B cell (primary cell): Measurements from ENCODE around the gene CNMD. TPM values are rescaled to one million over a fixed set of nuclear protein-coding genes. Genes with fewer than 3 reads are reported as not detected.

ENCODE experiments used
- ATAC-seq: fragments of 200-7000 bp; cut with Tn5 transposase; one replicate; pipeline ENCODE4 v1.10.0; 2021; ENCODE audit warnings: low read depth, mild to moderate bottlenecking, moderate number of reproducible peaks, moderate library complexity
- CTCF ChIA-PET: fragments of 350-600 bp; sonication (Branson Sonifier 250); formaldehyde crosslinking; loops from one replicate; lab custom pipeline; 2021; ENCODE audit warnings: antibody characterized with exemption, inconsistent platforms; lab: Charles Lee
- POLR2A ChIA-PET: fragments of 350-600 bp; sonication (Branson Sonifier 250); formaldehyde crosslinking; loops from one replicate; lab custom pipeline; 2021; ENCODE audit warnings: antibody characterized with exemption; lab: Charles Lee
- DNase-seq: peaks from one replicate; pipeline ENCODE4 v3.0.0; 2013
- H2AFZ ChIP-seq: 2 replicates; pipeline ENCODE4 v1.6.1; 2012; ENCODE audit warnings: mild to moderate bottlenecking, low read depth, low read length; ENCODE audit not compliant: insufficient read depth, poor library complexity, severe bottlenecking
- H3K27ac ChIP-seq, 2 donors: 1 replicate in 1 of 2; 2 replicates in 1 of 2; pipeline ENCODE4 v1.5.1; 2012 to 2013; ENCODE audit warnings: low read length in 2 of 2, mild to moderate bottlenecking in 2 of 2, moderate library complexity in 1 of 2
- H3K27me3 ChIP-seq, 4 experiments: fragments of 200-600 bp in 1 of 4; sonication (generic) in 1 of 4; replicated peaks in 1 of 4; 1 replicate in 2 of 4; 2 replicates in 2 of 4; pipeline versions ENCODE4 v1.6.1 to v1.7.0; 2013 to 2016; ENCODE audit warnings: low read length in 3 of 4, mild to moderate bottlenecking in 2 of 4, mixed read lengths in 1 of 4, moderate library complexity in 1 of 4; ENCODE audit not compliant: insufficient read depth in 4 of 4, control insufficient read depth in 3 of 4; ENCODE audit errors: control extremely low read depth in 1 of 4
- H3K36me3 ChIP-seq, 2 experiments: replicated peaks in 1 of 2; 1 replicate in 1 of 2; 2 replicates in 1 of 2; pipeline versions ENCODE4 v1.6.1 to v1.7.1; 2013; ENCODE audit warnings: low read length in 1 of 2; ENCODE audit not compliant: insufficient read depth in 2 of 2, control insufficient read depth in 1 of 2; ENCODE audit errors: control extremely low read depth in 1 of 2, extremely low read depth in 1 of 2
- H3K4me1 ChIP-seq, 2 donors: fragments of 200-600 bp in 1 of 2; sonication (generic) in 1 of 2; 1 replicate in 1 of 2; 2 replicates in 1 of 2; pipeline versions ENCODE4 v1.5.1 to v1.6.1; 2013 to 2017; ENCODE audit warnings: low read length in 2 of 2; ENCODE audit not compliant: control insufficient read depth in 2 of 2, insufficient read depth in 2 of 2
- H3K4me2 ChIP-seq: replicated peaks from 2 replicates; pipeline ENCODE3; 2012; ENCODE audit warnings: mild to moderate bottlenecking, low read depth, low read length; ENCODE audit not compliant: poor library complexity, severe bottlenecking
- H3K4me3 ChIP-seq, 5 experiments: fragments of 200-600 bp in 1 of 5; sonication (generic) in 1 of 5; 1 replicate in 3 of 5; 2 replicates in 2 of 5; pipeline versions ENCODE4 v1.5.1 to v1.7.0; 2011 to 2016; ENCODE audit warnings: low read length in 4 of 5, mild to moderate bottlenecking in 4 of 5, low read depth in 2 of 5, control low read depth in 1 of 5, moderate library complexity in 1 of 5; ENCODE audit not compliant: insufficient read depth in 1 of 5; ENCODE audit errors: control extremely low read depth in 1 of 5, extremely low read depth in 1 of 5
- H3K79me2 ChIP-seq: fragments of 200-600 bp; sonication (generic); one replicate; pipeline ENCODE4 v1.6.0; 2016; ENCODE audit warnings: low read length; ENCODE audit not compliant: control insufficient read depth, insufficient read depth
- H3K9ac ChIP-seq: fragments of 200-600 bp; sonication (generic); 2 replicates; pipeline ENCODE4 v1.6.1; 2017; ENCODE audit warnings: mild to moderate bottlenecking, low read length, moderate library complexity
- H3K9me3 ChIP-seq, 3 donors: one replicate each; pipeline versions ENCODE4 v1.6.1 to v1.7.1; 2013; ENCODE audit warnings: low read length in 2 of 3; ENCODE audit not compliant: control insufficient read depth in 2 of 3, insufficient read depth in 1 of 3; ENCODE audit errors: control extremely low read depth in 1 of 3
- H4K20me1 ChIP-seq: 2 replicates; pipeline ENCODE4 v1.6.0; 2012; ENCODE audit warnings: mild to moderate bottlenecking, low read length; ENCODE audit not compliant: insufficient read depth, control insufficient read depth, poor library complexity, severe bottlenecking
- H3K27ac Mint-ChIP-seq: one replicate; pipeline ENCODE4 v1.8.0; 2021; ENCODE audit warnings: mixed read lengths
- H3K27me3 Mint-ChIP-seq: one replicate; pipeline ENCODE4 v1.8.0; 2021; ENCODE audit warnings: mixed read lengths
- H3K4me1 Mint-ChIP-seq: one replicate; pipeline ENCODE4 v1.8.0; 2021; ENCODE audit warnings: mixed read lengths
- H3K4me3 Mint-ChIP-seq: one replicate; pipeline ENCODE4 v1.8.0; 2021; ENCODE audit warnings: mixed read lengths
- H3K9me3 Mint-ChIP-seq: one replicate; pipeline ENCODE4 v1.8.0; 2022; ENCODE audit warnings: mixed read lengths; ENCODE audit not compliant: insufficient read depth
- EZH2 ChIP-seq: IDR thresholded peaks from 2 replicates; pipeline ENCODE4 v1.6.1; 2012; ENCODE audit warnings: borderline replicate concordance, low read depth, mild to moderate bottlenecking, moderate library complexity, low read length; ENCODE audit not compliant: insufficient read depth, poor library complexity, severe bottlenecking
- WGBS: methylation state at CpG from one replicate; pipeline ENCODE4 v1.1.5; 2013; ENCODE audit warnings: missing lambda C conversion rate; ENCODE audit not compliant: insufficient coverage; 5-methylcytosine and 5-hydroxymethylcytosine counted together
- intact Hi-C: fragments of 100-400 bp; cut with micrococcal nuclease; formaldehyde crosslinking; loops from one replicate; pipeline ENCODE4 v1.10.0; 2022
- polyA plus RNA-seq: library from polyadenylated mRNA; depleted of rRNA; stranded (reverse); fragments of >200 nt; gene quantifications from 2 replicates; pipeline ENCODE4 v1.2.3, GENCODE V29; 2012
- total RNA-seq, 2 donors: library from RNA; stranded (reverse); fragments of 120-200 nt in 1 of 2; gene quantifications; 1 replicate in 1 of 2; 2 replicates in 1 of 2; pipeline versions ENCODE4 v1.2.3 to v1.2.4, GENCODE V29; 2013 to 2022
- TF ChIP-seq, protein P1 (sequence below): fragments of 200-600 bp; IDR thresholded peaks from one replicate; pipeline ENCODE4 v1.8.0; 2022; ENCODE audit warnings: antibody characterized with exemption, mild to moderate bottlenecking

CNMD gene
- total and polyA plus RNA-seq, 2 donors (not counting 1 experiment from before 2014, with no cell fraction given), result not detected

DNA sequence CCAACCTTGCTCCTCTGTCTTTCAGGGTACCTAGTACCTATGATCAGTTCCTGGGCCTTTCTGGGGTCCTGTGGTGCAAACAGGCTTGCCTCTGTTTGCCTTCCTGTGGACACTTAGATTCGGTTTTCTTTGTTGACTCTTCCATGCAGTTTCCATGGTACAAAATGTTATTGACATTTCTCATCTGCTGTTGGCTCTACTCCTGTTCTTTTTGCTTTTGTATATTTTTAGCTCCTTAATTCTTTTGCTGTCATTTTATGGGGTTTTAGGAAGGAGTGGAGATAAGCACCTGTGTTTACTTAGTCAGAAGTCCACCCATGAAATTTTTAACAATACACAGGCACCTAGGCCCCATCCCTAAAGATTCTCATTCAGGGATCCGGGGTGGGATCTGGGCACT is 20.5 kb upstream of the CNMD start:
- Mint-ChIP-seq H3K9me3 (no peaks in the 10 kb centered on the region), H3K27ac (no peak overlapping the region), H3K4me3 (no peak overlapping the region), H3K4me1 (no peaks in the 10 kb centered on the region), H3K27me3 (peaks cover 18% of the 10 kb centered on the region)
- H4K20me1 ChIP-seq, result no peaks in the 10 kb centered on the region
- H3K36me3 ChIP-seq, result no peaks in the 10 kb centered on the region
- CTCF ChIA-PET, result no interaction called here
- TF ChIP-seq EZH2, result no peak
- TF ChIP-seq, protein P1, sequence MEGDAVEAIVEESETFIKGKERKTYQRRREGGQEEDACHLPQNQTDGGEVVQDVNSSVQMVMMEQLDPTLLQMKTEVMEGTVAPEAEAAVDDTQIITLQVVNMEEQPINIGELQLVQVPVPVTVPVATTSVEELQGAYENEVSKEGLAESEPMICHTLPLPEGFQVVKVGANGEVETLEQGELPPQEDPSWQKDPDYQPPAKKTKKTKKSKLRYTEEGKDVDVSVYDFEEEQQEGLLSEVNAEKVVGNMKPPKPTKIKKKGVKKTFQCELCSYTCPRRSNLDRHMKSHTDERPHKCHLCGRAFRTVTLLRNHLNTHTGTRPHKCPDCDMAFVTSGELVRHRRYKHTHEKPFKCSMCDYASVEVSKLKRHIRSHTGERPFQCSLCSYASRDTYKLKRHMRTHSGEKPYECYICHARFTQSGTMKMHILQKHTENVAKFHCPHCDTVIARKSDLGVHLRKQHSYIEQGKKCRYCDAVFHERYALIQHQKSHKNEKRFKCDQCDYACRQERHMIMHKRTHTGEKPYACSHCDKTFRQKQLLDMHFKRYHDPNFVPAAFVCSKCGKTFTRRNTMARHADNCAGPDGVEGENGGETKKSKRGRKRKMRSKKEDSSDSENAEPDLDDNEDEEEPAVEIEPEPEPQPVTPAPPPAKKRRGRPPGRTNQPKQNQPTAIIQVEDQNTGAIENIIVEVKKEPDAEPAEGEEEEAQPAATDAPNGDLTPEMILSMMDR, result no peak
- H3K9me3 ChIP-seq, result no peaks in the 10 kb centered on the region
- H2AFZ ChIP-seq, result no peak overlapping the region
- H3K79me2 ChIP-seq, result no peaks in the 10 kb centered on the region
- H3K27ac ChIP-seq, result no peak overlapping the region
- H3K4me1 ChIP-seq, result no peaks in the 10 kb centered on the region
- POLR2A ChIA-PET, result no interaction called here
- no peak overlapping the region for H3K4me3 ChIP-seq
- no peak overlapping the region for H3K9ac ChIP-seq
- DNase-seq (no peak), ATAC-seq (no peak)
- intact Hi-C loops, result no loop called here
- H3K27me3 ChIP-seq, result peaks cover 0 to 2% (median 0%) of the 10 kb centered on the region in 4 experiments
- H3K4me2 ChIP-seq, result no peak overlapping the region
- no CpG with 5 or more reads among the region's 2 CpGs for WGBS

DNA sequence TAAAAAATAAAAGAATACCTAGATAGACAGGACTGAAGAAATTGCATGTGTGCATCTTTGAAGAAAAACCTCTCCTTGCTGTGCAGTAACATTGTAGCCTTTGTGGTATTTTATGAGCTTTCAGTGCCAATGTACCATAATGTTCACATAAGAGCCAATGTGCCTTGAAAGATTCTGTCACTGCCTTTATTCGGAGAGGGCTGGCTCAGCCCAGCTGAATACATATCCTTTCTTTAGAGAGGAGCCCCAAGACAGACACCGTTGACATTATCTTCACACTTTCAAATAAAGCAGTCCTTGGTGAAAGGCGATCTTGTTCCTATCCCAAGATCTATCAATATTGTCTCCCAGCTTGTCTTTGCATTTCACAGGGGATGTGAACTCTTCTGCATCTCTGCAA is 18.5 kb upstream of the CNMD start:
- TF ChIP-seq EZH2, result no peak
- TF ChIP-seq, protein P1, result no peak
- DNase-seq, result no peak
- Mint-ChIP-seq H3K27ac (no peak overlapping the region), H3K9me3 (no peaks in the 10 kb centered on the region), H3K4me1 (no peaks in the 10 kb centered on the region), H3K27me3 (peaks cover 26% of the 10 kb centered on the region), H3K4me3 (no peak overlapping the region)
- Histone ChIP-seq H3K9me3 (no peaks in the 10 kb centered on the region), H3K4me1 (no peaks in the 10 kb centered on the region), H3K27ac (no peak overlapping the region), H4K20me1 (no peaks in the 10 kb centered on the region), H2AFZ (no peak overlapping the region), H3K27me3 (peaks cover 0 to 2% (median 0%) of the 10 kb centered on the region in 4 experiments), H3K4me2 (no peak overlapping the region), H3K79me2 (no peaks in the 10 kb centered on the region), H3K9ac (no peak overlapping the region), H3K4me3 (no peak overlapping the region), H3K36me3 (no peaks in the 10 kb centered on the region)
- 83% methylated on average over 3 of the region's 3 CpGs for WGBS
- ChIA-PET POLR2A (no interaction called here), CTCF (no interaction called here)
- ATAC-seq, result no peak
- intact Hi-C loops, result no loop called here
